ENCODE results near the gene CHTF8. TPM values are rescaled to one million over a fixed set of nuclear protein-coding genes. Genes with fewer than 3 reads are reported as not detected.
"Not testable (repeated sequence)": the region's sequence is repeated elsewhere in the genome, so short reads cannot be mapped to it uniquely, and the experiment has no call there.

The CHTF8 gene
- total RNA-seq, 2 donors from 2014 or later, result 63.7 to 99.5 TPM

GRCh38 chr16:69133373-69133954 is 1.1 kb upstream of the CHTF8 start:
- Histone ChIP-seq H3K27me3 (replicated peaks; ENCODE audit: insufficient read depth) (no peaks in the 10 kb centered on the region), H3K4me1 (ENCODE audit: control insufficient read depth in 1 of 2, low read depth in 2 of 2) (peaks cover 8 to 26% of the 10 kb centered on the region in 2 donors), H3K9me3 (no peaks in the 10 kb centered on the region), H3K36me3 (peaks cover 10% of the 10 kb centered on the region), H3K4me3 (peak overlapping the region; percentile 96), H3K27ac (no peak overlapping the region)
- ATAC-seq (ENCODE audit: insufficient number of reproducible peaks, low FRiP score, low read depth) (no peak), DNase-seq (ENCODE audit: low spot score) (no peak)
- TF ChIP-seq, protein P1, sequence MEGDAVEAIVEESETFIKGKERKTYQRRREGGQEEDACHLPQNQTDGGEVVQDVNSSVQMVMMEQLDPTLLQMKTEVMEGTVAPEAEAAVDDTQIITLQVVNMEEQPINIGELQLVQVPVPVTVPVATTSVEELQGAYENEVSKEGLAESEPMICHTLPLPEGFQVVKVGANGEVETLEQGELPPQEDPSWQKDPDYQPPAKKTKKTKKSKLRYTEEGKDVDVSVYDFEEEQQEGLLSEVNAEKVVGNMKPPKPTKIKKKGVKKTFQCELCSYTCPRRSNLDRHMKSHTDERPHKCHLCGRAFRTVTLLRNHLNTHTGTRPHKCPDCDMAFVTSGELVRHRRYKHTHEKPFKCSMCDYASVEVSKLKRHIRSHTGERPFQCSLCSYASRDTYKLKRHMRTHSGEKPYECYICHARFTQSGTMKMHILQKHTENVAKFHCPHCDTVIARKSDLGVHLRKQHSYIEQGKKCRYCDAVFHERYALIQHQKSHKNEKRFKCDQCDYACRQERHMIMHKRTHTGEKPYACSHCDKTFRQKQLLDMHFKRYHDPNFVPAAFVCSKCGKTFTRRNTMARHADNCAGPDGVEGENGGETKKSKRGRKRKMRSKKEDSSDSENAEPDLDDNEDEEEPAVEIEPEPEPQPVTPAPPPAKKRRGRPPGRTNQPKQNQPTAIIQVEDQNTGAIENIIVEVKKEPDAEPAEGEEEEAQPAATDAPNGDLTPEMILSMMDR (IDR thresholded peaks at IDR 0.05), result no peak

DNA sequence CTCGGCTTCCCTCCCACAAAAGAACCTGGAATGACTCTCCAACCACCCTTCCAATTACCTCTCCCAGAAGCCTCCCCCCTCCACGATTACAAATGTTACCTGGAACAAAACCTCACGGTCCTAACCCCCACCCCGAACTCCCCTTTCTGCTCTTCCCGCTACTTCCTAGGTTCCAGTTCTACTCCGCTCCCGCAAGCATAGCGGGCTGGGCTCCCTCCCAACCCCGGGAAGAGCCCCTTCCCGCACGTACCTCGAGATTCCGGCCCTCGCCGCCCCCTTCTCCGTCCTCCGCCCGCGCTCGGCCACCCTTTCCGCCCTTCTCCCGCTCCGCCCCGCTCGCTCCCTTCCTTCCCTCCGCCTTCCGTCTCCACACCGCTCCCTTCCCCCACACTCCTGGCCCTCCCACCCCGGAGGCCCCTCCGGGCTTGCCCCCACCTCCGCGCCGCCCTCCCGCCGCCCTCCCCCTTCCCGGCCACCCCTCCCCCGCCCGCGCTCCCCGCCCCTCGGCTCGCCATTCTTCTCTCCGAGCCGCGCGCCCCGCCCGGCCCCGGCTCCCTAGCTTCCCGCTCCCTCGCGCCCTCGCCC is 457 bp downstream of the CHTF8 start:
- Histone ChIP-seq H3K4me3 (peak overlapping the region; percentile 96), H3K36me3 (peaks cover 4% of the 10 kb centered on the region), H3K9me3 (no peaks in the 10 kb centered on the region), H3K4me1 (ENCODE audit: control insufficient read depth in 1 of 2, low read depth in 2 of 2) (peaks cover 8 to 26% of the 10 kb centered on the region in 2 donors), H3K27me3 (replicated peaks; ENCODE audit: insufficient read depth) (no peaks in the 10 kb centered on the region), H3K27ac (peak overlapping the region; percentile 77 to 90)
- ATAC-seq (ENCODE audit: insufficient number of reproducible peaks, low FRiP score, low read depth) (peak; percentile 66), DNase-seq (ENCODE audit: low spot score) (peak; percentile 27)
- TF ChIP-seq, protein P1 (IDR thresholded peaks at IDR 0.05), result no peak

DNA sequence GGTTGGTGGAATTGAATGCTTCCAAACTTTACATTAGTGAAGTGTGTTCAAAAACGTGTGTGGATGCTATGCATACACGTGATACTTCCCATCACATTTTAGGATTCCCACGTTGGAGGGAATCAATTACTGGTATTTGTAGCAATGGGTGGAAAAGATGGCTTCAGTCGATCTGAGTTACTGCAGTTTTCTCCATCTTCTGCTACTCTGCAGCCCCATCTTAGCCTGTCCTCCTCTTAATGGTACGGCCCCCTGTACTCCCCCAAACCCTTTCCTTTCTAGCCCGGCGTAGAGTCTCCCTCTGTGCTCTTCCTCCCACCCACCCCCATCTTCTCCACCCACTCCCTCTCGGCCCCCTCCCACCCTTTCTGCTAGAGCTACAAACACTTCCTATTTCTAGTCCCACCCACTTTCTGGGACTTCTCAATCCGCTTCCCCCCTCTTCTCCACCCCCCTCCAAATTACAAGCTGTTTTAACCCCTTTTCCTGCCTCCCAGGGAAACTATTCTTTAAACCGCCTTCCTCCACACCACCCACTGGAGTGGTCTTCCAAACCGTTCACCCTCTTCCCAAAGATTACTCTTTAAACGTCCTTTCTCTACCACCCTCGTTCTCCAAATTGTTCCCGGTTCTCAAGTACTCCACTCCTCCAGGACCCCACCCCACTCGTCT is 1.1 kb downstream of the CHTF8 start:
- Histone ChIP-seq H3K27ac (peak overlapping the region; percentile 77 to 90), H3K27me3 (replicated peaks; ENCODE audit: insufficient read depth) (no peaks in the 10 kb centered on the region), H3K4me1 (ENCODE audit: control insufficient read depth in 1 of 2, low read depth in 2 of 2) (peaks cover 8 to 26% of the 10 kb centered on the region in 2 donors), H3K9me3 (no peaks in the 10 kb centered on the region), H3K36me3 (no peaks in the 10 kb centered on the region), H3K4me3 (peak overlapping the region; percentile 96)
- TF ChIP-seq, protein P1 (IDR thresholded peaks at IDR 0.05), result no peak
- DNase-seq (ENCODE audit: low spot score) (no peak), ATAC-seq (ENCODE audit: insufficient number of reproducible peaks, low FRiP score, low read depth) (no peak)

GRCh38 chr16:69130461-69130860 is 1.9 kb downstream of the CHTF8 start:
- no peaks in the 10 kb centered on the region for H3K27me3 ChIP-seq (replicated peaks; ENCODE audit: insufficient read depth)
- no peaks in the 10 kb centered on the region for H3K9me3 ChIP-seq
- DNase-seq (ENCODE audit: low spot score) (no peak), ATAC-seq (ENCODE audit: insufficient number of reproducible peaks, low FRiP score, low read depth) (no peak)
- peaks cover 8 to 26% of the 10 kb centered on the region in 2 donors for H3K4me1 ChIP-seq (ENCODE audit: control insufficient read depth in 1 of 2, low read depth in 2 of 2)
- no peaks in the 10 kb centered on the region for H3K36me3 ChIP-seq
- TF ChIP-seq, protein P1 (IDR thresholded peaks at IDR 0.05), result no peak
- no peak overlapping the region for H3K27ac ChIP-seq
- H3K4me3 ChIP-seq, result no peak overlapping the region

DNA sequence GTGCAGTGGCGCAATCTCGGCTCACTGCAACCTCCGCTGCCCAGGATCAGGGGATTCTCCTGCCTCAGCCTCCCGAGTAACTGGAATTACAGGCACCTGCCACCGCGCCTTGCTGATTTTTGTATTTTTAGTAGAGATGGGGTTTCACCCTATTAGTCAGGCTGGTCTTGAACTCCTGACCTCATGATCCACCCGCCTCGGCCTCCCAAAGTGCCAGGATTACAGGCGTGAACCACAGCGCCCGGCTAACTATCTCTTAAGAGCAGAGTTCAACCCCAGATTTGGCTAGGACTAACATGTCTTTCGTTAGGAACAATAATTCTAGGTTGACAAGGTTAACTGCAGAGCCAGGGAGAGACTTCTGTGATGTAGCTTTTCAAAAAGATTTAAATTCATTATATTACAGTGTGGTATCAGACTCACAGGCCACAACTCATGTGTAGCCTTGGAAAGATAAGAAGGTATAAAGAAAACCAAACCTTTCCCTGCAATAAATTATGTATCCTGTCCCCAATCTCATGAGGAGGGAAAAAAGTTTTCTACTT is 4.3 kb downstream of the CHTF8 start:
- TF ChIP-seq, protein P1 (IDR thresholded peaks at IDR 0.05), result no peak
- Histone ChIP-seq H3K4me3 (no peak overlapping the region), H3K36me3 (no peaks in the 10 kb centered on the region), H3K27ac (no peak overlapping the region), H3K9me3 (no peaks in the 10 kb centered on the region), H3K27me3 (replicated peaks; ENCODE audit: insufficient read depth) (no peaks in the 10 kb centered on the region), H3K4me1 (ENCODE audit: control insufficient read depth in 1 of 2, low read depth in 2 of 2) (peaks cover 4 to 18% of the 10 kb centered on the region in 2 donors)
- no peak for ATAC-seq (ENCODE audit: insufficient number of reproducible peaks, low FRiP score, low read depth)
- DNase-seq (ENCODE audit: low spot score), result no peak

GRCh38 chr16:69126801-69127200 is 5.6 kb downstream of the CHTF8 start:
- H3K27me3 ChIP-seq (replicated peaks; ENCODE audit: insufficient read depth); H3K4me3 ChIP-seq; H3K36me3 ChIP-seq; DNase-seq (ENCODE audit: low spot score); ATAC-seq (ENCODE audit: insufficient number of reproducible peaks, low FRiP score, low read depth); H3K9me3 ChIP-seq; H3K27ac ChIP-seq: not testable (repeated sequence)
- H3K4me1 ChIP-seq (ENCODE audit: control insufficient read depth in 1 of 2, low read depth in 2 of 2), result peaks cover 4 to 17% of the 10 kb centered on the region in 2 donors
